Loucy (cell line): ENCODE measurements around the gene UBE4A.

ENCODE experiments used
- H2AFZ ChIP-seq: fragments of 200-600 bp; sonication (generic); 2 replicates; pipeline ENCODE4 v1.6.0; 2016; ENCODE audit warnings: antibody characterized with exemption, mild to moderate bottlenecking, low read length, moderate library complexity
- H3F3A ChIP-seq: fragments of 200-600 bp; 2 replicates; pipeline ENCODE4 v1.6.0; 2016; ENCODE audit warnings: antibody characterized with exemption, low read depth, mild to moderate bottlenecking
- H3K27me3 ChIP-seq: fragments of 200-600 bp; sonication (generic); 2 replicates; pipeline ENCODE4 v1.6.1; 2014; ENCODE audit warnings: low read length, mild to moderate bottlenecking; ENCODE audit not compliant: insufficient read depth, poor library complexity, severe bottlenecking
- H3K36me3 ChIP-seq: fragments of 200-600 bp; sonication (generic); 2 replicates; pipeline ENCODE4 v1.6.1; 2016; ENCODE audit warnings: low read length; ENCODE audit not compliant: insufficient read depth
- H3K4me1 ChIP-seq: fragments of 200-600 bp; sonication (generic); 2 replicates; pipeline ENCODE4 v1.5.1; 2014; ENCODE audit warnings: low read length, mild to moderate bottlenecking; ENCODE audit not compliant: insufficient read depth, poor library complexity, severe bottlenecking
- H3K4me2 ChIP-seq: fragments of 200-600 bp; sonication (generic); 2 replicates; pipeline ENCODE4 v1.6.0; 2014; ENCODE audit warnings: antibody characterized with exemption, low read length, low read depth, mild to moderate bottlenecking; ENCODE audit not compliant: poor library complexity, severe bottlenecking
- H3K4me3 ChIP-seq: fragments of 200-600 bp; sonication (generic); 2 replicates; pipeline ENCODE4 v1.5.1; 2014; ENCODE audit warnings: low read length, mild to moderate bottlenecking, mixed read lengths; ENCODE audit not compliant: poor library complexity, severe bottlenecking
- H3K79me2 ChIP-seq: fragments of 200-600 bp; sonication (generic); 2 replicates; pipeline ENCODE4 v1.6.1; 2014; ENCODE audit warnings: low read length; ENCODE audit not compliant: insufficient read depth
- H3K9ac ChIP-seq: fragments of 200-600 bp; sonication (generic); 2 replicates; pipeline ENCODE4 v1.6.0; 2014; ENCODE audit warnings: mild to moderate bottlenecking, low read depth, low read length, moderate library complexity; ENCODE audit not compliant: poor library complexity, severe bottlenecking
- H3K9me2 ChIP-seq: fragments of 200-600 bp; sonication (generic); replicated peaks from 2 replicates; pipeline ENCODE4 v1.6.1; 2016; ENCODE audit warnings: low read depth, low read length, mixed read lengths
- H3K9me3 ChIP-seq: fragments of 200-600 bp; sonication (generic); 2 replicates; pipeline ENCODE4 v1.6.1; 2014; ENCODE audit warnings: mild to moderate bottlenecking, antibody characterized with exemption, low read length, low read depth; ENCODE audit not compliant: insufficient read depth
- H4K20me1 ChIP-seq: fragments of 200-600 bp; sonication (generic); 2 replicates; pipeline ENCODE4 v1.6.0; 2014; ENCODE audit warnings: antibody characterized with exemption, low read length, mild to moderate bottlenecking; ENCODE audit not compliant: insufficient read depth, poor library complexity, severe bottlenecking
- EZH2phosphoT487 ChIP-seq: fragments of 200-600 bp; IDR thresholded peaks from 2 replicates; pipeline ENCODE4 v1.6.1; 2018; ENCODE audit warnings: antibody characterized with exemption, mild to moderate bottlenecking, moderate library complexity, borderline replicate concordance
- TF ChIP-seq, protein P1 (sequence below): fragments of 200-600 bp; sonication (generic); conservative IDR thresholded peaks from 2 replicates; pipeline ENCODE4 v1.5.1; 2014; ENCODE audit warnings: mild to moderate bottlenecking, antibody characterized with exemption, low read length

UBE4A gene

DNA sequence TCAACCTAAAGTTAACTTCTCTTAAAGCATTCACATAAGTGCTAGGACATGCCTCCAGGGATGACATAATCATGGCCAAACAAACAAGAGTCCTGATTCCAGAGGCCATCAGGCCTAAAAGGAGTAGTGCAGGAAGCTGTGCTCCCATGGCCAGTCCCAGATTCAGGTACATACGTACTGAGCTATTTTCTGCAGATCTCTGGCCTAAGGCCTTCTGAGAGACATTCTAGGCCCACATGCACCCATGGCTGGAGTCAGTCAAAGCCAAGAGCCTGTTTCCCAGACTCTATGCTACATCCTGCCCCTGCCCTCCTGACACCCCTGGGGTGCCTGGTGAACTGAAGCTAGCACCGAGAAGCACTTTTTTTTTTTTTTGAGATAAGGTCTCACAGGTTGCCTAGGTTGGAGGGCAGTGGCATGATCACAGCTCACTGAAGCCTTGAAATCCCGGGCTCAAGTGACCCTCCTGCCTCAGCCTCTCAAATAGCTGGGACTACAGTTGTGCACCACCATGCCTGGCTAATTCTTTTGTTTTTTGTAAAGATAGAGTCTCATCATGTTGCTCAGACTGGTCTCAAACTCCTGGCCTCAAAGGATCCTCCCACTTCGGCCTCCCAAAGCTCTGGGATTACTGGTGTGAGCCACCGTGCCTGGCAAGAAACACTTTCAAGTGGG, 17.4 kb upstream of the UBE4A start:
- Histone ChIP-seq H3K9me2 (no peaks in the 10 kb centered on the region), H2AFZ (no peak overlapping the region), H3K27me3 (no peaks in the 10 kb centered on the region), H3K79me2 (peaks cover 96% of the 10 kb centered on the region), H3K4me1 (peaks cover 73% of the 10 kb centered on the region), H3K4me3 (peak overlapping the region; percentile 88), H3K36me3 (peaks cover 11% of the 10 kb centered on the region), H3K4me2 (peak overlapping the region; percentile 91), H3K9me3 (no peaks in the 10 kb centered on the region), H3K9ac (peak overlapping the region; percentile 96), H4K20me1 (peaks cover 11% of the 10 kb centered on the region), H3F3A (peaks cover 9% of the 10 kb centered on the region; the same call in 1 of the 2 replicates)
- TF ChIP-seq EZH2phosphoT487 = no peak
- TF ChIP-seq, protein P1, sequence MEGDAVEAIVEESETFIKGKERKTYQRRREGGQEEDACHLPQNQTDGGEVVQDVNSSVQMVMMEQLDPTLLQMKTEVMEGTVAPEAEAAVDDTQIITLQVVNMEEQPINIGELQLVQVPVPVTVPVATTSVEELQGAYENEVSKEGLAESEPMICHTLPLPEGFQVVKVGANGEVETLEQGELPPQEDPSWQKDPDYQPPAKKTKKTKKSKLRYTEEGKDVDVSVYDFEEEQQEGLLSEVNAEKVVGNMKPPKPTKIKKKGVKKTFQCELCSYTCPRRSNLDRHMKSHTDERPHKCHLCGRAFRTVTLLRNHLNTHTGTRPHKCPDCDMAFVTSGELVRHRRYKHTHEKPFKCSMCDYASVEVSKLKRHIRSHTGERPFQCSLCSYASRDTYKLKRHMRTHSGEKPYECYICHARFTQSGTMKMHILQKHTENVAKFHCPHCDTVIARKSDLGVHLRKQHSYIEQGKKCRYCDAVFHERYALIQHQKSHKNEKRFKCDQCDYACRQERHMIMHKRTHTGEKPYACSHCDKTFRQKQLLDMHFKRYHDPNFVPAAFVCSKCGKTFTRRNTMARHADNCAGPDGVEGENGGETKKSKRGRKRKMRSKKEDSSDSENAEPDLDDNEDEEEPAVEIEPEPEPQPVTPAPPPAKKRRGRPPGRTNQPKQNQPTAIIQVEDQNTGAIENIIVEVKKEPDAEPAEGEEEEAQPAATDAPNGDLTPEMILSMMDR = no peak

DNA sequence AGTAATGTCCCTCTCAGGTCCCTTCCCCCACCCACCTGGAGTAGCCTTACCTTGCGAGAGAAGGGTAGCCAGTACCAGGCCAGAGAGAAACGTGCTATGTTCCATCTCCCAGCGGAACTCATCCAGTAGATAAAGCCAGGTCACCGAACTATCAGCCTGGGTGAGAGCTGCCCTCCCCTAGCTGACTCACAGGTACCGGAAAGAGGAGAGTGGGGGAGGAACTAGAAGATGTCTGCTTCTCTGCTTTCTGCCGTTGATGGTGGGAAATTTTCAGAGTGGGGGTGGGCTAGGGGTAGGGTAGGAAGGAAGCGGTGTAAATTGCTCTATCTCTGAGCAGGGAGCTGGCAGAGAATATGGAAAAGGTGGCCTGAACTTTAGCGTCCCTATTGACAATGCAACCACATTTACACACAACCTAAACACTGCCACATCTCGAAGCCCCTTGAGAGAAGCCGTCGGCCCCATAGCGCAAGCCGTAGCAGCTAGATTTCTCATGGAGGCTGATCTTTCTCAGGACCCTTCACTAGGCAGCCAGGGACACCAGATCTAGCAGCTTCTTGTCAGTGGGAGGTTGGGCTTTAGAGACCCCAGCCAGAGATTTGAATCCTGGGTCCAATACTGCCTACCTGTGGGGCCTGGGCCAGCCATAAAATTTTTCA, 16.8 kb upstream of the UBE4A start, which contains the start of gene CD3D:
Gene CD3D (minus strand): TSS at position 203 of the 659 bp plus-strand sequence. CDS start 98 bp downstream, at position 105.
- Histone ChIP-seq H3K4me3 (peak within 1 kb of the TSS; percentile 88), H3K36me3 (peaks cover 11% of the 10 kb centered on the region), H3F3A (peaks cover 9% of the 10 kb centered on the region; the same call in 1 of the 2 replicates), H3K4me1 (peaks cover 80% of the 10 kb centered on the region), H3K9me3 (no peaks in the 10 kb centered on the region), H3K9ac (peak within 1 kb of the TSS; percentile 96), H3K4me2 (peak within 1 kb of the TSS; percentile 91), H4K20me1 (peaks cover 17% of the 10 kb centered on the region), H3K27me3 (no peaks in the 10 kb centered on the region), H2AFZ (peak within 1 kb of the TSS; percentile 57; the same call in 1 of the 2 replicates), H3K79me2 (peaks cover 100% of the 10 kb centered on the region), H3K9me2 (no peaks in the 10 kb centered on the region)
- no peak for TF ChIP-seq EZH2phosphoT487

DNA sequence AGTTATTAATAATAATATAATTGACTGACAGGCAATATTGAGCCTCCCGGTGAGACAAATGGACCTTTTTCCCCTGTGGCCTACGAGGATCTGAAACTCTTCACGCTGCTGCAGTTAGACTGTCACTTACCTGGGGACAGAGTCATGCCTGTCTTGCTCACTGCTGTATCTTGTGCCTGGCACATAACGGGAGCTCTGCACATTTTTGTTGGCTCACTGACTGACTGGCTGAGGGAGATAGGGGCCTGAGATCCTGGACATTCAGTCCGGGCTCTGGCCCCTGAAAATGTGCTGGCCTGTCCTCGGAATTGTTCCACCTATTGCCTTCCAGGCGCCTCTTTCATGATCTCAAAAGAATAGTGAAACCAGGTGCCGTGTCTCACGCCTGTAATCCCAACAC, 16.2 kb upstream of the UBE4A start:
- peak overlapping the region; percentile 88 for H3K4me3 ChIP-seq

More for the DNA sequence above, 16.2 kb upstream of the UBE4A start:
- no peak for TF ChIP-seq EZH2phosphoT487
- TF ChIP-seq, protein P1 = no peak
- peak overlapping the region; percentile 96 for H3K9ac ChIP-seq
- H4K20me1 ChIP-seq = peaks cover 22% of the 10 kb centered on the region
- H3K9me3 ChIP-seq = no peaks in the 10 kb centered on the region
- H3K27me3 ChIP-seq = no peaks in the 10 kb centered on the region
- peak overlapping the region; percentile 91 for H3K4me2 ChIP-seq
- H3K9me2 ChIP-seq = no peaks in the 10 kb centered on the region
- peaks cover 9% of the 10 kb centered on the region; the same call in 1 of the 2 replicates for H3F3A ChIP-seq
- H3K36me3 ChIP-seq = peaks cover 11% of the 10 kb centered on the region; the same call in 1 of the 2 replicates
- peaks cover 100% of the 10 kb centered on the region for H3K79me2 ChIP-seq
- H2AFZ ChIP-seq = no peak overlapping the region
- peaks cover 80% of the 10 kb centered on the region for H3K4me1 ChIP-seq
